HCT116 (cell line): ENCODE data around the gene VAPA. TPM values are rescaled to one million over a fixed set of nuclear protein-coding genes. Genes with fewer than 3 reads are reported as not detected.

Source experiments
- ATAC-seq: fragments of 200-7000 bp; cut with Tn5 transposase; 2 replicates; pipeline ENCODE4 v1.9.1; 2020; ENCODE audit warnings: mild to moderate bottlenecking, moderate library complexity
- BruUV-seq: library from RNA; stranded (reverse); fragments of 400-500 nt; replicated peaks from 2 replicates; lab custom pipeline; 2021; lab: Mats Ljungman, UMichigan
- CTCF ChIA-PET: fragments of 300-600 bp; sonication (Branson Sonifier 250); formaldehyde crosslinking; loops from one replicate; lab custom pipeline; 2021; ENCODE audit warnings: antibody characterized with exemption; lab: Charles Lee
- POLR2A ChIA-PET: fragments of 300-600, 350-600 bp; sonication (Branson Sonifier 250); formaldehyde crosslinking; loops from one replicate; lab custom pipeline; 2021; ENCODE audit warnings: antibody characterized with exemption; lab: Charles Lee
- RAD21 ChIA-PET, 2 experiments: fragments of 300-600 bp; sonication (Branson Sonifier 250); formaldehyde crosslinking; loops; one replicate each; lab custom pipeline; 2023; ENCODE audit warnings: low total read pairs in 2 of 2; ENCODE audit not compliant: uncharacterized antibody in 2 of 2, unreplicated experiment in 2 of 2, low non-redundant PET in 1 of 2; lab: Charles Lee
- DNase-seq: peaks from one replicate; pipeline ENCODE4 v3.0.0-alpha.2; 2010; ENCODE audit warnings: low read depth, low spot score
- H2AFZ ChIP-seq: fragments of 200-600 bp; shearing (Covaris generic), sonication (generic); 2 replicates; pipeline ENCODE4 v1.6.1; 2017; ENCODE audit warnings: low read depth, mixed run types, mixed read lengths, antibody characterized with exemption, low read length; ENCODE audit not compliant: poor library complexity, severe bottlenecking
- H3K27ac ChIP-seq: 2 replicates; pipeline ENCODE4 v1.5.1; 2012; ENCODE audit warnings: low read depth, low read length
- H3K27me3 ChIP-seq: fragments of 200-600 bp; sonication (generic); 2 replicates; pipeline ENCODE4 v1.6.1; 2016; ENCODE audit warnings: mixed run types, low read length, mixed read lengths; ENCODE audit not compliant: insufficient read depth
- H3K36me3 ChIP-seq, 2 experiments: fragments of 200-500 bp in 1 of 2; fragments of 200-600 bp in 1 of 2; sonication (Bioruptor generic) in 1 of 2; sonication (generic) in 1 of 2; 2 replicates each; pipeline versions ENCODE4 v1.5.1 to v1.6.1; 2014 to 2016; ENCODE audit warnings: low read length in 2 of 2, inconsistent platforms in 1 of 2, mixed read lengths in 1 of 2, mixed run types in 1 of 2; ENCODE audit not compliant: insufficient read depth in 2 of 2, control insufficient read depth in 1 of 2
- H3K4me1 ChIP-seq, 2 experiments: fragments of 200-600 bp in 1 of 2; sonication (generic) in 1 of 2; 2 replicates each; pipeline versions ENCODE4 v1.5.1 to v1.6.1; 2012 to 2017; ENCODE audit warnings: low read length in 2 of 2, inconsistent platforms in 1 of 2, mild to moderate bottlenecking in 1 of 2, mixed read lengths in 1 of 2, mixed run types in 1 of 2, moderate library complexity in 1 of 2; ENCODE audit not compliant: insufficient read depth in 2 of 2, control insufficient read depth in 1 of 2
- H3K4me2 ChIP-seq: fragments of 200-600 bp; sonication (generic); 2 replicates; pipeline ENCODE4 v1.6.1; 2017; ENCODE audit warnings: mixed run types, low read length, mixed read lengths
- H3K4me3 ChIP-seq, 2 experiments: fragments of 200-600 bp in 1 of 2; sonication (generic) in 1 of 2; replicated peaks in 1 of 2; 2 replicates each; pipeline ENCODE4 v1.5.1; 2011 to 2016; ENCODE audit warnings: low read length in 2 of 2, control low read depth in 1 of 2, low read depth in 1 of 2, mild to moderate bottlenecking in 1 of 2, mixed read lengths in 1 of 2, mixed run types in 1 of 2
- H3K79me2 ChIP-seq: fragments of 200-600 bp; sonication (generic); 2 replicates; pipeline ENCODE4 v1.6.1; 2017; ENCODE audit warnings: mild to moderate bottlenecking, mixed run types, low read length, moderate library complexity, mixed read lengths; ENCODE audit not compliant: insufficient read depth
- H3K9ac ChIP-seq: fragments of 200-600 bp; sonication (generic); 2 replicates; pipeline ENCODE4 v1.6.1; 2016; ENCODE audit warnings: low read length, mixed read lengths
- H3K9me2 ChIP-seq: fragments of 200-600 bp; sonication (generic), shearing (Covaris generic); 2 replicates; pipeline ENCODE4 v1.6.1; 2017; ENCODE audit warnings: mixed run types, mild to moderate bottlenecking, moderate library complexity; ENCODE audit not compliant: insufficient read depth
- H3K9me3 ChIP-seq, 2 experiments: fragments of 200-500 bp in 1 of 2; fragments of 200-600 bp in 1 of 2; sonication (Bioruptor generic) in 1 of 2; sonication (generic) in 1 of 2; 2 replicates each; pipeline ENCODE4 v1.6.1; 2014 to 2017; ENCODE audit warnings: low read length in 2 of 2, mixed read lengths in 2 of 2, inconsistent platforms in 1 of 2, low read depth in 1 of 2, mild to moderate bottlenecking in 1 of 2, mixed run types in 1 of 2, moderate library complexity in 1 of 2; ENCODE audit not compliant: control insufficient read depth in 1 of 2, insufficient read depth in 1 of 2
- H4K20me1 ChIP-seq: fragments of 200-600 bp; sonication (generic), shearing (Covaris generic); 2 replicates; pipeline ENCODE4 v1.6.1; 2017; ENCODE audit warnings: mixed run types, mild to moderate bottlenecking, moderate library complexity; ENCODE audit not compliant: insufficient read depth
- EGR1 ChIP-seq: IDR thresholded peaks from 2 replicates; pipeline ENCODE4 v1.6.1; 2012; ENCODE audit warnings: low read depth
- ELF1 ChIP-seq: IDR thresholded peaks from 2 replicates; pipeline ENCODE4 v1.6.1; 2012; ENCODE audit warnings: low read depth, borderline replicate concordance
- EZH2 ChIP-seq: fragments of 200-600 bp; sonication (generic); IDR thresholded peaks from 2 replicates; pipeline ENCODE4 v1.6.1; 2017; ENCODE audit warnings: antibody characterized with exemption, mixed run types
- EZH2phosphoT487 ChIP-seq: fragments of 200-600 bp; IDR thresholded peaks from 2 replicates; pipeline ENCODE4 v1.6.1; 2018; ENCODE audit warnings: antibody characterized with exemption, borderline replicate concordance
- FOSL1 ChIP-seq: IDR thresholded peaks from 2 replicates; pipeline ENCODE4 v1.6.1; 2012; ENCODE audit warnings: low read depth
- JUND ChIP-seq: IDR thresholded peaks from 2 replicates; pipeline ENCODE4 v1.6.1; 2012
- POLR2A ChIP-seq: IDR thresholded peaks from 2 replicates; pipeline ENCODE4 v1.7.0; 2011; ENCODE audit warnings: borderline replicate concordance; ENCODE audit not compliant: insufficient read depth, insufficient read length; ENCODE audit errors: extremely low read depth
- POLR2AphosphoS5 ChIP-seq: IDR thresholded peaks from 2 replicates; pipeline ENCODE4 v1.6.1; 2011; ENCODE audit warnings: mild to moderate bottlenecking, low read depth, low read length, moderate library complexity
- RAD21 ChIP-seq: IDR thresholded peaks from 2 replicates; pipeline ENCODE4 v1.6.1; 2012; ENCODE audit warnings: low read depth, mild to moderate bottlenecking
- SP1 ChIP-seq: IDR thresholded peaks from 2 replicates; pipeline ENCODE4 v1.6.1; 2012; ENCODE audit warnings: low read depth
- SRF ChIP-seq: IDR thresholded peaks from 2 replicates; pipeline ENCODE4 v1.6.1; 2012; ENCODE audit warnings: low read depth
- YY1 ChIP-seq: IDR thresholded peaks from 2 replicates; pipeline ENCODE4 v1.6.1; 2011; ENCODE audit warnings: low read length, low read depth, moderate library complexity, mild to moderate bottlenecking; ENCODE audit not compliant: insufficient replicate concordance; ENCODE audit errors: extremely low read depth
- ZFX ChIP-seq: fragments of 450-650 bp; IDR thresholded peaks from 2 replicates; pipeline ENCODE4 v1.6.1; 2017
- ZNF274 ChIP-seq: fragments of 200-500 bp; sonication (Bioruptor generic); IDR thresholded peaks from 2 replicates; pipeline ENCODE4 v1.6.1; 2014; ENCODE audit warnings: mild to moderate bottlenecking, low read depth, low read length, inconsistent platforms
- intact Hi-C: fragments of 100-400 bp; cut with micrococcal nuclease; formaldehyde crosslinking; loops from 2 replicates; pipeline ENCODE4 v1.10.0; 2022
- total RNA-seq: library from RNA; stranded (reverse); gene quantifications from one replicate; pipeline ENCODE4 v1.2.1, GENCODE V29; 2021; ENCODE audit not compliant: unreplicated experiment
- TF ChIP-seq, protein P1 (sequence below): IDR thresholded peaks from 2 replicates; pipeline ENCODE4 v1.6.1; 2012
- TF ChIP-seq, protein P2 (sequence below): IDR thresholded peaks from 2 replicates; pipeline ENCODE4 v1.6.1; 2012
- TF ChIP-seq, protein P3 (sequence below): IDR thresholded peaks from 2 replicates; pipeline ENCODE4 v1.6.1; 2012; ENCODE audit warnings: low read depth
- TF ChIP-seq, protein P4 (sequence below), 3 experiments: fragments of 200-600 bp in 1 of 3; sonication (generic) in 1 of 3; IDR thresholded peaks in 2 of 3; conservative IDR thresholded peaks in 1 of 3; 2 replicates each; pipeline ENCODE4 v1.5.1; 2012 to 2017; ENCODE audit warnings: low read depth in 2 of 3, low read length in 2 of 3, antibody characterized with exemption in 1 of 3, borderline replicate concordance in 1 of 3, control low read depth in 1 of 3, mild to moderate bottlenecking in 1 of 3, mixed read lengths in 1 of 3, mixed run types in 1 of 3, moderate library complexity in 1 of 3; ENCODE audit not compliant: insufficient read depth in 1 of 3
- TF ChIP-seq, protein P5 (sequence below): IDR thresholded peaks from 2 replicates; pipeline ENCODE4 v1.6.1; 2011; ENCODE audit warnings: mild to moderate bottlenecking, low read length, moderate library complexity; ENCODE audit not compliant: insufficient replicate concordance; ENCODE audit errors: extremely low read depth

The VAPA gene
- total RNA-seq, 1 experiment from 2014 or later, result 295 TPM

DNA sequence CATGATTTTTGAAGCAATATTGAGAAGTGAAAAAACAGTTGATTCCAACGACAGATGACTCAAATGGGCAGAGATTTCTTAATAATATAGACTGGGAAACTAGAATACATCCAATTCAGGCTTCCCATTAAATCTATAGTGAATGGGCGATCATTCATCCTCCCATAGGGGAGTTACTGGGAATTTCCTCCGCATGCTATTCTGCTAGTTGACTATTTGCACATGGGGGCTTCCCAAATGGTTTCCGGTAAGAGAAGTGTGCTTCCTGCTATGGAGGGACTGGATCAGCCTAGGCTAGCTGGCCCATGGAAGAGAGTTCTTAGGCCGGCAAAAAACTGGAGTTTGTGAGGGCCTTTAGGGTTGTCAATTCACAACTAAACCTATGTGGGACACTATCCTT, 2.6 kb upstream of the VAPA start:
- ATAC-seq (no peak), DNase-seq (no peak)
- Histone ChIP-seq H2AFZ (no peak overlapping the region), H3K79me2 (peaks cover 17% of the 10 kb centered on the region), H3K27me3 (no peaks in the 10 kb centered on the region), H3K4me2 (no peak overlapping the region), H3K9me3 (no peaks in the 10 kb centered on the region), H3K9me2 (no peaks in the 10 kb centered on the region), H3K9ac (no peak overlapping the region), H4K20me1 (peaks cover 13% of the 10 kb centered on the region; the same call in 1 of the 2 replicates), H3K4me3 (no peak overlapping the region), H3K4me1 (peaks cover 9 to 18% of the 10 kb centered on the region in 2 experiments; a peak in 3 of 4 replicates), H3K27ac (no peak overlapping the region), H3K36me3 (no peaks in the 10 kb centered on the region)
- TF ChIP-seq FOSL1 (no peak), POLR2AphosphoS5 (no peak), ZNF274 (no peak), ZFX (no peak), EGR1 (no peak), ELF1 (no peak), YY1 (no peak), EZH2 (no peak), SRF (no peak), RAD21 (no peak), POLR2A (no peak), JUND (no peak), SP1 (no peak), EZH2phosphoT487 (no peak)
- TF ChIP-seq, protein P1, sequence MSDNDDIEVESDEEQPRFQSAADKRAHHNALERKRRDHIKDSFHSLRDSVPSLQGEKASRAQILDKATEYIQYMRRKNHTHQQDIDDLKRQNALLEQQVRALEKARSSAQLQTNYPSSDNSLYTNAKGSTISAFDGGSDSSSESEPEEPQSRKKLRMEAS, result no peak
- TF ChIP-seq, protein P2, sequence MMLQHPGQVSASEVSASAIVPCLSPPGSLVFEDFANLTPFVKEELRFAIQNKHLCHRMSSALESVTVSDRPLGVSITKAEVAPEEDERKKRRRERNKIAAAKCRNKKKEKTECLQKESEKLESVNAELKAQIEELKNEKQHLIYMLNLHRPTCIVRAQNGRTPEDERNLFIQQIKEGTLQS, result no peak
- TF ChIP-seq, protein P3, sequence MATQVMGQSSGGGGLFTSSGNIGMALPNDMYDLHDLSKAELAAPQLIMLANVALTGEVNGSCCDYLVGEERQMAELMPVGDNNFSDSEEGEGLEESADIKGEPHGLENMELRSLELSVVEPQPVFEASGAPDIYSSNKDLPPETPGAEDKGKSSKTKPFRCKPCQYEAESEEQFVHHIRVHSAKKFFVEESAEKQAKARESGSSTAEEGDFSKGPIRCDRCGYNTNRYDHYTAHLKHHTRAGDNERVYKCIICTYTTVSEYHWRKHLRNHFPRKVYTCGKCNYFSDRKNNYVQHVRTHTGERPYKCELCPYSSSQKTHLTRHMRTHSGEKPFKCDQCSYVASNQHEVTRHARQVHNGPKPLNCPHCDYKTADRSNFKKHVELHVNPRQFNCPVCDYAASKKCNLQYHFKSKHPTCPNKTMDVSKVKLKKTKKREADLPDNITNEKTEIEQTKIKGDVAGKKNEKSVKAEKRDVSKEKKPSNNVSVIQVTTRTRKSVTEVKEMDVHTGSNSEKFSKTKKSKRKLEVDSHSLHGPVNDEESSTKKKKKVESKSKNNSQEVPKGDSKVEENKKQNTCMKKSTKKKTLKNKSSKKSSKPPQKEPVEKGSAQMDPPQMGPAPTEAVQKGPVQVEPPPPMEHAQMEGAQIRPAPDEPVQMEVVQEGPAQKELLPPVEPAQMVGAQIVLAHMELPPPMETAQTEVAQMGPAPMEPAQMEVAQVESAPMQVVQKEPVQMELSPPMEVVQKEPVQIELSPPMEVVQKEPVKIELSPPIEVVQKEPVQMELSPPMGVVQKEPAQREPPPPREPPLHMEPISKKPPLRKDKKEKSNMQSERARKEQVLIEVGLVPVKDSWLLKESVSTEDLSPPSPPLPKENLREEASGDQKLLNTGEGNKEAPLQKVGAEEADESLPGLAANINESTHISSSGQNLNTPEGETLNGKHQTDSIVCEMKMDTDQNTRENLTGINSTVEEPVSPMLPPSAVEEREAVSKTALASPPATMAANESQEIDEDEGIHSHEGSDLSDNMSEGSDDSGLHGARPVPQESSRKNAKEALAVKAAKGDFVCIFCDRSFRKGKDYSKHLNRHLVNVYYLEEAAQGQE, result no peak
- TF ChIP-seq, protein P4, sequence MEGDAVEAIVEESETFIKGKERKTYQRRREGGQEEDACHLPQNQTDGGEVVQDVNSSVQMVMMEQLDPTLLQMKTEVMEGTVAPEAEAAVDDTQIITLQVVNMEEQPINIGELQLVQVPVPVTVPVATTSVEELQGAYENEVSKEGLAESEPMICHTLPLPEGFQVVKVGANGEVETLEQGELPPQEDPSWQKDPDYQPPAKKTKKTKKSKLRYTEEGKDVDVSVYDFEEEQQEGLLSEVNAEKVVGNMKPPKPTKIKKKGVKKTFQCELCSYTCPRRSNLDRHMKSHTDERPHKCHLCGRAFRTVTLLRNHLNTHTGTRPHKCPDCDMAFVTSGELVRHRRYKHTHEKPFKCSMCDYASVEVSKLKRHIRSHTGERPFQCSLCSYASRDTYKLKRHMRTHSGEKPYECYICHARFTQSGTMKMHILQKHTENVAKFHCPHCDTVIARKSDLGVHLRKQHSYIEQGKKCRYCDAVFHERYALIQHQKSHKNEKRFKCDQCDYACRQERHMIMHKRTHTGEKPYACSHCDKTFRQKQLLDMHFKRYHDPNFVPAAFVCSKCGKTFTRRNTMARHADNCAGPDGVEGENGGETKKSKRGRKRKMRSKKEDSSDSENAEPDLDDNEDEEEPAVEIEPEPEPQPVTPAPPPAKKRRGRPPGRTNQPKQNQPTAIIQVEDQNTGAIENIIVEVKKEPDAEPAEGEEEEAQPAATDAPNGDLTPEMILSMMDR (IDR thresholded peaks at IDR 0.05 in 2 of 3, conservative IDR thresholded peaks at IDR 0.05 in 1 of 3; ENCODE audit: borderline replicate concordance in 1 of 3, insufficient read depth in 1 of 3, low read depth in 2 of 3, low read length in 2 of 3), result no peak
- TF ChIP-seq, protein P5, sequence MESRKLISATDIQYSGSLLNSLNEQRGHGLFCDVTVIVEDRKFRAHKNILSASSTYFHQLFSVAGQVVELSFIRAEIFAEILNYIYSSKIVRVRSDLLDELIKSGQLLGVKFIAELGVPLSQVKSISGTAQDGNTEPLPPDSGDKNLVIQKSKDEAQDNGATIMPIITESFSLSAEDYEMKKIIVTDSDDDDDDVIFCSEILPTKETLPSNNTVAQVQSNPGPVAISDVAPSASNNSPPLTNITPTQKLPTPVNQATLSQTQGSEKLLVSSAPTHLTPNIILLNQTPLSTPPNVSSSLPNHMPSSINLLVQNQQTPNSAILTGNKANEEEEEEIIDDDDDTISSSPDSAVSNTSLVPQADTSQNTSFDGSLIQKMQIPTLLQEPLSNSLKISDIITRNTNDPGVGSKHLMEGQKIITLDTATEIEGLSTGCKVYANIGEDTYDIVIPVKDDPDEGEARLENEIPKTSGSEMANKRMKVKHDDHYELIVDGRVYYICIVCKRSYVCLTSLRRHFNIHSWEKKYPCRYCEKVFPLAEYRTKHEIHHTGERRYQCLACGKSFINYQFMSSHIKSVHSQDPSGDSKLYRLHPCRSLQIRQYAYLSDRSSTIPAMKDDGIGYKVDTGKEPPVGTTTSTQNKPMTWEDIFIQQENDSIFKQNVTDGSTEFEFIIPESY, result no peak
- BruUV-seq, result no TSS peak
- intact Hi-C loops, result loop anchor here (10.0 kb wide), 1 partner anchor 296 kb away; the partner anchor contains the start of gene PPP4R1
- ChIA-PET POLR2A (no interaction called here), CTCF (no interaction called here), RAD21 (no interaction called here)
